Middle frontal gyrus (tissue), 1 donor: Measurements from ENCODE around the gene B3GNT7.
"Not testable (repeated sequence)": the region's sequence is repeated elsewhere in the genome, so short reads cannot be mapped to it uniquely, and the experiment has no call there.

Experiments
- DNase-seq: peaks from one replicate; pipeline ENCODE4 v3.0.0-alpha.2; 2015; ENCODE audit warnings: low spot score; ENCODE audit errors: extremely low spot score

Gene B3GNT7, protein sequence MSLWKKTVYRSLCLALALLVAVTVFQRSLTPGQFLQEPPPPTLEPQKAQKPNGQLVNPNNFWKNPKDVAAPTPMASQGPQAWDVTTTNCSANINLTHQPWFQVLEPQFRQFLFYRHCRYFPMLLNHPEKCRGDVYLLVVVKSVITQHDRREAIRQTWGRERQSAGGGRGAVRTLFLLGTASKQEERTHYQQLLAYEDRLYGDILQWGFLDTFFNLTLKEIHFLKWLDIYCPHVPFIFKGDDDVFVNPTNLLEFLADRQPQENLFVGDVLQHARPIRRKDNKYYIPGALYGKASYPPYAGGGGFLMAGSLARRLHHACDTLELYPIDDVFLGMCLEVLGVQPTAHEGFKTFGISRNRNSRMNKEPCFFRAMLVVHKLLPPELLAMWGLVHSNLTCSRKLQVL

DNA sequence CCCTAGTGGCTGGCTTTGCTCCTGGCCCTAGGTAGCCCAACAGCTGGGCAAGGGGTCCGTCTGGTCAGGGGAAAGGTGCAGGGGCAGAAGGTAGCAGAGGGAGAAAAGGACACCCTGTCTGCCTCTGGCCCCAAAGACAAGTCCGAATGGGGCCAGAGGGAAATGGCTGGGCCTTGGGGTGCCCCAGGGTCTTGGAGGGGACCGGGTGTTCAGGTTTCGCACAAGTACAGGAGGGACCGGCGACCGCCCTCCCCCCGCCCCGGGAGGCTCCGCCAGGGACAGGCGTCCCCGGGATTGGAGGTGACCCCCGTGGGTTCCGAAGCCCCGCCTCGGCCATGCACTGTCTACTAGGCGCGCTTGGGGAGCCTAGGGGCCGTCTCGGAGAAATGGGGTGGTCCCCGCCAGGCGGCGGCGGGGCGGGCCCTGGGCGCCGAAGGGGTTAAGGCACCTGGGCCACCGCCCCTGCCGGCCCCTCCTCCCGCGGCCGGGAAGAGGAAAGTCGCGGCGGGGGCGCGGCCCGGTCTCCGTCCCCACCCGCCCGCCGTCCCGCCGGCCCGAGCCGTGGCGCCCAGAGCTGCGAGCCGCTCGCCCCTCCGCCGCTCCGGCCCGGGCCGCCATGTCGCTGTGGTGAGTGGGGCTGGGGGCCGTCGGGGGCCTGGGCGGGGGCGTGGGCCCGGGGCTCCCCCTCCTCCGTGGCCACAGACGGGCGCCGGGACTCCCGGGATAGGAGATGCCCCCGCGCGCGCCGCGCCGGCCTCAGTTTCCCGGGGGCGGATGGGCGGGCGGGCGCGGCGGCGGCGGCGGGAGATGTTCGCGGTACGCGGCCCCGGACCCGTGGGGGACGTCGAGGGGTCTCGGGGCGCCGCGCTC lies at the start of gene B3GNT7:
Gene B3GNT7 (plus strand): TSS at position 523 of the 870 bp plus-strand sequence. CDS start 94 bp downstream, at position 617.
- no peak for DNase-seq

DNA sequence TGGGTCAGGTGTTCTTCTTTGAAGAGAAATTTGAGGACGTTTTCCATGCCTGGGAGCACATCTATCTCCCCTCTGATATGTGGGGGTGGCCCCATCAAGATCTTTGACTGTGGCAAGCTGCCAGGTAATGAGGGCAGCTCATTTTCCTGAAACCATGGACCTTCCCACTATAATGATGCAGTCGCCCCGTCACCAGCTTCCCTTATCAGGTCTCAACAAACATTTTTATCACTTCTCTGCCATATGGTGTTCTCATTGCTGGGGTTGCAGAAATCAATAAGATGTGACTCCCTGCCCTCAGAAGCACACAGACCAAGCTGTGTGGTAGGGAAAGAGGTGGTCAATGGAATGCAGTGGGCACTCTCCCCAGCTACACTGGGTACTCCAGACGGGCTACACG lies 48.4 kb upstream of the B3GNT7 start:
- no peak for DNase-seq

DNA sequence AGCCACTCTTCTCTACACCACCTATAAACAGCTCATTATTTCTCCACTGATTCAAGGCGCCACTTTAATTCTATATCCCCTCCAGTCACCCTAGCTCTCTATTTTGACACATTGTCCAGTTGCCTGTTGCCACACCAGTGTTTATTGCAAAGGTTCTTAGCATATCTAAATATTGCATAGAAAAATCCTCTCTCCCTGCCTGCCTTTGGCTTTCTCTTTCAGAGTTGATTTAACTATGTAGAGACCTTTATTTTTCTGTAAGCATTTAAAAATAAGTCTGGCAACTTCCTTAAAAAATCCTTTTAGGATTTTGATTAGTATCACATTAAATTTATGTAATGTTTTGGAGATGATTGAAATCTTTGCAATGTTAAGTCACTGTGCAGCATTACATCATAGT lies 47.9 kb upstream of the B3GNT7 start:
- no peak for DNase-seq

DNA sequence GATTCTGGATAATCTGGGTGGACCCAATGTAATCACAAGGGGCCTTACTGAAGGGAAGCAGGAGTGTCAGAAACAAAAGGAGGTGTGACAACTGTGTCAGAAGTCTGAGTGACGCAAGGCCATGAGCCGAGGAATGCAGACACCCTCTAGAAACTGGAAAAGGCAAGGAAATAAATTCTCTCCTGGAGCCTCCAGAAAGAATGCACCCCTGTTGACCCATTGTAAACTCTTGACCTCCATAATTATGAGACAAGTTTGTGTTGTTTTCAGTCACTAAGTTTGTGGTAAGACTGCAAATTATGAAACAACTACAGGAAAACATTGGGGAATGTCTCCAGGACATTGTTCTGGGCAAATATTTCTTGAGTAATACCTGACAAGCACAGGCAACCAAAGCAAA lies 47.3 kb upstream of the B3GNT7 start:
- DNase-seq = no peak

DNA sequence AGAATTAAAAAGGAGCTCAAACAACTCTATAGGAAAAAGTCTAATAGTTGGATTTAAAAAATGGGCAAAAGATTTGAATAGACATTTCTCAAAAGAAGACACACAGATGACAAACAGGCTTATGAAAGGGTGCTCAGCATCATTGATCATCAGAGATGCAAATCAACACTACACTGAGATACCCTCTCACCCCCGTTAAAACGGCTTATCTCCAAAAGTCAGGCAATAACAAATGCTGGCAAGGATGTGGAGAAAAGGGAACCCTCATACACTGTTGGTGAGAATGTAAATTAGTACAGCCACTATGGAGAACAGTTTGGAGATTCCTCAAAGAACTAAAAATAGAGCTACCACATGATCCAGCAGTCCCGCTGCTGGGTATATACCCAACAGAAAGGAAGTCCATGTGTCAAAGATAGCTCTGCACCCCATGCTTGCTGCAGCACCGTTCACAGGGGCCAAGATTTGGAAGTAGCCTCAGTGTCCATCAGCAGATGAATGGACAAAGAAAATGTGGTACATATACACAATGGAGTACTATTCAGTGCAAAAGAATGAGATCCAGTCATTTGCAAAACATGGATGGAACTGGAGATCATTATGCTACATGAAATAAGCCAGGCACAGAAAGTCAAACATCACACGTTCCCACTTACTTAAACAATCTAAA lies 46.7 kb upstream of the B3GNT7 start:
- peak; percentile 20 for DNase-seq

DNA sequence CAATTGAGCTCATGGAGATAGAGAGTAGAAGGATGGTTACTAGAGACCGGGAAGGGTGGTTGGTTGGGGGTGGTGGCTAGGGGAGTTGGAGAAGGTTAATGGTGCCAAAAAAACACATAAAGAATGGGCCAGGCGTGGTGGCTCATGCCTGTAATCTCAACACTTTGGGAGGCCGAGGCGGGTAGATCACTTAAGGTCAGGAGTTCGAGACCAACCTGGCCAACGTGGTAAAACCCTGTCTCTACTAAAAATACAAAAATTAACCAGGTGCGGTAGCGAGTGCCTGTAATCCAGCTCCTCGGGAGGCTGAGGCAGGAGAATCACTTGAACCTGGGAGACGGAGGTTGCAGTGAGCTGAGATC lies 46.2 kb upstream of the B3GNT7 start:
- not testable (repeated sequence) for DNase-seq

DNA sequence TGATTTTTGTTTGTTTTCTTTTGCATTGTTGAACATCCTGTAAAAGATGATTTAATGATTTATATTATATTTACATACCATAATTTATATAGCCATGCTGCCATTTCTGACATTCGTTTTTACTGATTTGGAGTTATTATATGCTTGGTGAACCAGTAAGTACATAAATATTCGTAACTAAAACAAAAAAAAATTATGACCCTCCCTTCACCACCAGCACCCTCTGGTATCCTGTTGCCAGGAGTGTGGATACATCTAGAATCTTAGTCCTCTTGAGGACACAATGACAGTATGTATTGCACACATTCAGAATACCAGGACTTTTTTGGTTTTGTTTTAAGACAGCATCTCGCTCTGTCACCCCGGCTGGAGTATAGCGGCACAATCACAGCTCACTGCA lies 43.9 kb upstream of the B3GNT7 start:
- DNase-seq = no peak

DNA sequence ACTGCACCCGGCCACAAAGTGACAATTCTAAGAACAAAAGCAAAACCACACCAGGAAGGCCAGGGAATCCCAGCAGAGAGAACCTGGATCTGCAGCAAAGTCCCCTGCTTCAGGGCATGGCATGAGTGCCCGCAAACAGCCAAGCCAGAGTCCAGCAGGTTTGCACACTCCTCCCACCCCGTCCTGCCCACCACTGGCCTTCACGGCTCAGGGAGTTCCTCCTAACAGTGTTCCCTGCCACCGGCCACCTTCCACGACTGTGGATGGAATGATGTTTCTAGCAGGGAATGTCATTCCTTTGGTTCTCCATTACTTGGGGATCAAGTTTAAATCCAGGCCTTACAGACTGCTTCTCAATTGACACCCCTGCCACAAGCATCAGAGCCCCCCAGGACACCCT lies 42.0 kb upstream of the B3GNT7 start:
- DNase-seq = no peak

DNA sequence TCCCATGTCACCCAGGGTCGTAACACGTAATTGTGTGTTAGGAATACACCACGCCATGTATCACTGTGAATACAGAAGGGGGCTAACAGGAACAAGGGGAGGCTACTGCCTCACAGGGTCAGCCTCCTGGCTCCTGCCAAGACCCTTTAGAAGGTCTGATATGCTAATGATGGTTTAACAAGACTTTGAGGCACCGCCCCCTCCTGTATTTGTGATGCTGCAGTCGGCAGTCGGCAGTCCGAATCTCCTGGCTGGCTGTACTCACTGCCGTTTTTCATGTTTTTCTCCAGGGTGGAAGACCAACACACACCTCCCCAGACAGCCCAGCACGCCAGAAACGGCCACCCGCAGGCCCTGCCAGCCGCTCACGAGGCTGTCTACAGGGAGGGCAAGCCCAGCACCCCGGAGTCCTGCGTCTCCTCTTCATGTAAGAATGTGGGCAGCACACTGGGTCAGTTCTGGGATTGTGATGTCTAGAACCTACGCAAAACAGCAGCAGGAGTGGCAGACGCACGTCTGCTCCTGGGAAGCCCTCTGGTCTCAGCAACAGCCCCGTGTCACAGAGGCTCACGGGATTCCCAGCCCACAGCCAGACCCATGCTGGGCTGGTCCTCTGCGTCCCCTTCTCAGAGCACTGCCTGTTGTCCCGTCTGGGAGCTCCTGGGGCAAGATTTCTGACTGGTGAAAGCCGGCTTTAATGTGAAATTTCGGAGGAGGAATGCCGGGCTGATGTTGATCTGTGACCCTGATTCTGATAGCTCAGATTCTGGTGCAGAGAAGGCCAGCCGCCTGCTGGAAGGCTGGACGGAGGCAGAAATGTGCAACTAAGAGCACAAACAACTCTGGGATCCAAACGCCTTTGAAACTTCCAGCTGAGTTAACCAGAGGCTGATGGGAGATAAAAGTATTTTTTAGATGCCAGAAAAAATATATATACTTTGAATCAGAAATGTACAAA lies 39.7 kb upstream of the B3GNT7 start:
- no peak for DNase-seq

DNA sequence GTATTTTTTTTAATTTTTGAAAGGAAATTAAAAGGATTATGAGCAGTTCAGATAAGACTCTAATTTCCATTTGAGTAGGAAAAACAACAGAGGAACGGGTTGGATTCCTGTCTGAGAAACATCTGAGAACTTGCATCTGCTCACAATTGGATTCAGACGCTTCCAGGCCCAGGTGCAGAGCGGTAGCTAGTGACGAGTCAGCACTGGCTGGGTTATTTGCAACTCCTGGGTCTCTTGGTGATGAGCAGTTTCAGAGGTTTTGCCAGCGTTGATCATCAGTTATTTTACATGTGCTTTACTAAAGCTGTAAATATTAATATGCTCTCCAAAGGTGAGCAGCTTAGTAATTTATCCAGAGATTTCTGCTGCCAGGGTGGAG lies 39.1 kb upstream of the B3GNT7 start:
- no peak for DNase-seq

DNA sequence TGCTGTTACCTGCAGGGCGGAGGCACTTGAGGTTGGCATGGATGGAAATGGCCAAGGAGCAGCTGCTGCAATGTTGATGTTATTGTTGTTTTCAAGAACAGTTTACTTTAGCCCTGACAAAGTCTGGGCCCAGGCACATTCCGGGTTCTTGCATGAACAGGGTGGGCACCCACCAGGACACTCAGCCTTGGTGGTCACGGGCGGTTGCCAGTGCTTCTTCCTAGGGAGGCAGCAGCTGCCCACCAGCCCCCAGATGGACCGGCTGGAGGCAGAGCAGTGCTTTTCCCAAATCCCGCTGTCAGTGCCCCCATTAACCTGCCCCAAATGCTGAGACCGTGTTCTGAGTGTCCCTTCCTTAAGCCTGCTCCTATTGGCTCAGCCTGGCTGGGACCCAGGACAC lies 38.5 kb upstream of the B3GNT7 start:
- DNase-seq = no peak

DNA sequence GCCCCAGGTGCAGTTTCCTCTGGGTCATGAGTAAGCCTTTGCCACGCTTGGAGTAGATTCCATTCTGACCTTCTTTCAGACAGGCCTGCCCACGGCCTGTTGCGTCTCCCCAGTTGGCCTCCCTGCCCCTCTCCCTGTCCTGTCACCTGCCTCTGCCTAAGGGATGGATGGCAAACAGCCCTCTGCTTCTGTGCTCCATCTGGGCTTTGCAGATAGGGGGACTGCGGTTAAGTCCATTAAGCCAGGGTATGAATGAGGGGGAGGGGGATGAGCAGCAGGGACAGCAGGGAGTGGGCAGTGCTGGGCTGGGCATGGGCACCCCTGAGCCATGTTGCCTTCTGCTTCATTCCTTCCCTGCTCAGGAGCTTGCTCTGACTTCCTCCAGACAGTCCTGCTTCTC lies 37.6 kb upstream of the B3GNT7 start:
- no peak for DNase-seq

DNA sequence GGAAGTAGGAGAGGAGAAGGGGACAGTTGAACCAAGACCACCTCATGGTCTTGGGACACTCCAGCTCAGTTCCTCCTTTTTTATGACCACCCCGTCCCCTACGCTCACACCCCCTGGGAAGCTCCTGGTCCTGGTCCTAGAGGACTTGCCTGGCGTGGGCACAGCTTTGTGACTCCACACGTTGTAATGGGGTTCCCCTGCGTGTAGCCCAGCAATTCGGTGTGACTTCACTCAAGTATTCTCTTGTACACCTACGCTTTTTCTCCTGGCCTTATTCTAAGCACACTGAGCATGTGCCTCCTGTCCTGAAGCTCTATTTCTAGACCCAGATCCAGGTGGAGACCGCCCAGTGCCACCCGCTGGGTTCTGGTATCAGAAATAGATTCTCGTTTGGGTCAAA lies 36.1 kb upstream of the B3GNT7 start:
- no peak for DNase-seq

DNA sequence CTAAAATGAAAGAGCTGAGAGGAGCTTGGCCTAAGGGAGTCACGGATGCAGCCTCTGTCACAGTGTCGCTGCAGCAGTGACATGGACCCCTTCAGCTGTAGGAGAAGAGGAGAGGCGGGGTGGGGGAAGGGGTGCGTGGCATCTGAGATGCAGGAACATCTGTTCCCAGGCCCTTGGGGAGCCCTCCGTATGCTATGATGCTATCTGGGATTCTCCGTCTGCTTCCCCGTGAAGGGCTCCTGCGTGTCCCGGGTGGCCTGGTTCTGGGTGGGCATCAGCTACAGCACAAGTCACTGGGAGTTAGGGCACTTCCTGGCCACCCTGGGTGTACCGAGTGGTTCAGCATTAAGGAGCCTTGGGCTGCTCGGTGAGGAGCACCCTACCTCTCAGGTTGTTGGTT lies 35.6 kb upstream of the B3GNT7 start:
- DNase-seq = no peak

DNA sequence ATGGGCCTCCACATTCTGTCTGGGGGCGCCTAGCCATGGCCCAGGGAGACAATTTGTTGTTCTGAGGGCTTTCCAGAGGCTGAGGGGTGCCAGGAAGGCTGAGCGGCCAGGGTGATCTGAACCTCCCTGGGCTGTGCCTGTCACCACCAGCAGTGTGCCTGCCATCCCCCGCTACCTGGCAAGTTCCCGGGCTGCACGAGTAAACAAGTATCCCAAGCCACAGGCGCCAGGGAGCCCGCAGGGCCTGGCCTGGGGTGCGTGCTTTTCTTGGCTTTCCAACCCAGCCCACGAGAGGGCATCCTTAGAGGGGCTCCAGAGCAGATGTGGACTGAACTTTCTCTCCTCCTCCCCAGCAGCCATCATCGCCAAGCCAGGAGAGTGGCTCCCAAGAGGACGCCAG lies 35.1 kb upstream of the B3GNT7 start:
- DNase-seq = no peak

DNA sequence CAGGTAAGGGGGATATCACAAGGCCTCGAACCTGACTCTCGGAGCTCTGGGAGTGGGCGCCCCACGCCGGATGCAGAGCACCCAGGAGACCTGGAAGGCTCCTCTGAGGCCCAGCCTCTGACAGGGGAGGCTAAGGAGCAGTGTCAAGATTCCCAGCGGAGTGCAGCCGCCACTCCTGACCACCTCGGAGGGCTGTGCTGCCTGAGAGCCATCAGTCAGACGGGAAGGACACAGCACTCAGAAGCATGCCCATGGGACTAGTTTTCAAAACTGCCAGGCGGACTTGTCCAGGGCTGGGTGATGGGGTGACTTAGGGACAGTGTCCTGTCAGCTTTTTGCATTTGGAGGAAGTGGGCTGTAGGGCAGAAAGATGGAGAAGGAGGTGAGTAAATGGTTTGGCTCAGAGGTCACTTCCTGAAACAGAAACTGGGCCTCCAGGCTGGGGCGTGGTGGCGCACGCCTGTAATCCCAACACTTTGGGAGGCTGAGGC lies 34.6 kb upstream of the B3GNT7 start:
- no peak for DNase-seq

DNA sequence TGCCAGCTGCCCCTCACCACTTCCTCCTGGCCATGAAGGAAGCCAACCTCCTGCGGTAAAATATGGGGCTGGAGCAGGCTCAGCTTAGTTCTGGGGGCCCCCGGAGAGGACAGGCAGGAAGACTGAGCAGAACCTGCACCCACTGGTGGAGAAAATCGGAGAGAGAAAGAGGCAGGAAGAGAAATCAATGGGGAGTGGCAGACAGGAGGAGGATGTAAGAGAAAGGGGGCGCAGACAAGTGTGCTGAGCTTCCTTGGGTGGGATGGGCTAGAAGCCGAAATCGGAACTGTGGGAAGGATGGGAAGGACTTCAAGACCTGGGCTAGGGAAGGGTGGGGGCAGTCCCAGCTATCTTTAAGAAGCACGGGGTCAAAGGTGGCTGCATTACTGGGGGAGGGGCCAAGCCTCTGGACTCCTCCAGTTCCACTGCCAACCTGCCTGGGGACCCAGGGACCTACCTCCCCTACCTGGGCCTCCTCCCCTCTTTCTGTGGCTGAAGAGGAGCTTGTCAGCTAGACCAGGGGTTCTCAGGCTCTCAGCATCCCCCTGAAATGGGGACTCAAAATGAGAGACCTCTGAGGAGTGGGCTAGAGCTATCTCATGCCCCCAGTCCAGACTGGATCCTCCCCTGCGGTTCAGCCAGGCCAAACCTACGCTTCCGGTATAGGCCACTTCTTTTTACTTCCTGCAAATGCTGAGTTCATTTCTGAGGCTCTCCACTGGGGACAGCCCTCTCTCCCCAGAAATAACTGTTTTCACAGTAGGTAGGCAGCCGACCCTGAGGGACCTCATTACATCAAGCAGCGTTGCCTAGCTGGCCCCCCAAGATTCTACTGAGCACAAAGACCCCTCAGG lies 33.6 kb upstream of the B3GNT7 start:
- no peak for DNase-seq

DNA sequence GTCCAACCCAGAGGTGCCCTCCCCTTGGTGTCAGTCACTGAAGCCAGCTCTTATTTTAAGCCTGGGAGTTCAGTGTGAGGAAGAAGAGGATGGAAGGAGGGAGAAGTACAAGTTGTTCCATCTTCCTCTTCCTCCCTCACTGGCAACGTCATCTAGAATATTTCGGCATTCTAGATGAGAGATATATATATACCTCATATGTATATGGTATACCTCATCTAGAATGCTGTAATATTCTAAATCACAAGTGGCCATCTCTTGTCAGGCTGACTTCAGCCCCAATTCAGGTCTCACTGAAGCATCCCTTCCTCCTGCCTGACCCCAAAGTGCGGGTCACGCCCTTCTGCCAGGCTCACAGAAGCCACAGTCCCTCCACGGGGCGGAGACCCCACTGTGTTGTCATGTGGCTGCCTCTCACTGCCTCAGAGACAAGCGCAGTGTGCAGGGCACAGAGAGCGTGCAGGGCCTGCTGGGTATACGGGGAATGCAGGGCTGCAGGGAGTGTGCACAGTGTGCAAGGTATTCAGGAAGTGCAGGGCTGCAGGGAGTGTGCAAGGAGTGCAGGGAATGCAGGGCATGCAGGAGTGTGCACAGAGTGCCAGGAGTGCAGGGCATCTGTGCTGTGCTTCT lies 32.8 kb upstream of the B3GNT7 start:
- DNase-seq = no peak

DNA sequence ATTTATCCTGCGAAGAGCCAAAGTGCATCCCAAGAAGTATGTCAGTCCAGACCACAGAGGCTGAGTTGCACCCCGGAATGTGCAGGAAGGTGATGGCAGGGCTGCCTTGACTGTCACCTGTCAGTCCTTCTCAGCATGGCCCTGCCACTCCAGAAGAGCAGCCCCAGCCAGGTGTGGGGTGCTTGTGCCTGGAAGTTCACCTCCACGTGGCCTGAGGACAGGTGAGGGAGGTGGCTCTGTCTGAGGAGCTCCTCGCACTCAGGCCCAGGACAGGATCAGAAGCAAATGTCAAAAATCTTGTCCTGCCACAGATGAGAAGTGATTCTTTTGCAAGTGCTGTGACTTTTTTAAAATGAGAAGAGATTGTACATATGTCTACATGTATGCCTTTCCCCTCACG lies 31.4 kb upstream of the B3GNT7 start:
- DNase-seq = no peak
